ENCODE results near the gene LRRC1.

LRRC1 gene

DNA sequence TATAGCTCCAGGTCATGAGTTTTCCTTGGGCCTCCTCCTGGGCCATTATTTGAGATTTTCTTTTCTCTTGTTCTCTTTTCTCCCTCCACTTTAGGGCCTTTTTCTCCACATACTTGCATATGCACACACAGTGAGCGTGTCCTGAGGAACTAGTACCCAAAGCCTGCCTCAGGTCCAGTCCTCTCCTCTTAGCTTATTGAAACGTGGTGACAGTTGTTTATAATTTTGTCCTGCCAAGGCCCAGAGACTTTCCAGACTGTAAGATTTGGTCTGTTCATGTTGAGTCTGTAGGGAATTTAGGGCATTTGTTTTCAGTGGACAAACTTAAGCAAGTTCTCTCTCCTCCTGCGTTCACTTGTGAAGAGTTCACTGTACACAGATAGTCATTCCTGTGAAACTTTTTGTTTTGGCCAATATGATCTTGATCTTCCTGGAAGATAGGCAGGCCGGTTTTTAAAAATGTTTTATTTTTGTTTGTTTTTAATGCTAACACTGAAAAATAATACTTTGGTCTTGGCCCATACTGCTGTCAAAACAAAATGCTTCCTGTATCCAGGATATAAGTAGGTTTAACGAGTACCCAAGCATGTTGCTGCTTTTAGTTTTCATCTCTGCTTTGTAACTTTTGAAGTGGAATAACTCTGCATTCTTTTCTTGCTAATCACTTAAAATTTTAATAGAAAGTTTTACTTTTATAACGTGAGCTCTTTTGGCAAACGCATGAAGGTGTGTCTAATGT lies 20.7 kb downstream of the LRRC1 start:
- H3K27ac ChIP-seq, result peak overlapping the region; percentile 11; the same call in 1 of the 2 replicates
- TF ChIP-seq, protein P1, sequence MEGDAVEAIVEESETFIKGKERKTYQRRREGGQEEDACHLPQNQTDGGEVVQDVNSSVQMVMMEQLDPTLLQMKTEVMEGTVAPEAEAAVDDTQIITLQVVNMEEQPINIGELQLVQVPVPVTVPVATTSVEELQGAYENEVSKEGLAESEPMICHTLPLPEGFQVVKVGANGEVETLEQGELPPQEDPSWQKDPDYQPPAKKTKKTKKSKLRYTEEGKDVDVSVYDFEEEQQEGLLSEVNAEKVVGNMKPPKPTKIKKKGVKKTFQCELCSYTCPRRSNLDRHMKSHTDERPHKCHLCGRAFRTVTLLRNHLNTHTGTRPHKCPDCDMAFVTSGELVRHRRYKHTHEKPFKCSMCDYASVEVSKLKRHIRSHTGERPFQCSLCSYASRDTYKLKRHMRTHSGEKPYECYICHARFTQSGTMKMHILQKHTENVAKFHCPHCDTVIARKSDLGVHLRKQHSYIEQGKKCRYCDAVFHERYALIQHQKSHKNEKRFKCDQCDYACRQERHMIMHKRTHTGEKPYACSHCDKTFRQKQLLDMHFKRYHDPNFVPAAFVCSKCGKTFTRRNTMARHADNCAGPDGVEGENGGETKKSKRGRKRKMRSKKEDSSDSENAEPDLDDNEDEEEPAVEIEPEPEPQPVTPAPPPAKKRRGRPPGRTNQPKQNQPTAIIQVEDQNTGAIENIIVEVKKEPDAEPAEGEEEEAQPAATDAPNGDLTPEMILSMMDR (conservative IDR thresholded peaks at IDR 0.05), result no peak
- no peak for TF ChIP-seq ZFX (IDR thresholded peaks at IDR 0.05)

DNA sequence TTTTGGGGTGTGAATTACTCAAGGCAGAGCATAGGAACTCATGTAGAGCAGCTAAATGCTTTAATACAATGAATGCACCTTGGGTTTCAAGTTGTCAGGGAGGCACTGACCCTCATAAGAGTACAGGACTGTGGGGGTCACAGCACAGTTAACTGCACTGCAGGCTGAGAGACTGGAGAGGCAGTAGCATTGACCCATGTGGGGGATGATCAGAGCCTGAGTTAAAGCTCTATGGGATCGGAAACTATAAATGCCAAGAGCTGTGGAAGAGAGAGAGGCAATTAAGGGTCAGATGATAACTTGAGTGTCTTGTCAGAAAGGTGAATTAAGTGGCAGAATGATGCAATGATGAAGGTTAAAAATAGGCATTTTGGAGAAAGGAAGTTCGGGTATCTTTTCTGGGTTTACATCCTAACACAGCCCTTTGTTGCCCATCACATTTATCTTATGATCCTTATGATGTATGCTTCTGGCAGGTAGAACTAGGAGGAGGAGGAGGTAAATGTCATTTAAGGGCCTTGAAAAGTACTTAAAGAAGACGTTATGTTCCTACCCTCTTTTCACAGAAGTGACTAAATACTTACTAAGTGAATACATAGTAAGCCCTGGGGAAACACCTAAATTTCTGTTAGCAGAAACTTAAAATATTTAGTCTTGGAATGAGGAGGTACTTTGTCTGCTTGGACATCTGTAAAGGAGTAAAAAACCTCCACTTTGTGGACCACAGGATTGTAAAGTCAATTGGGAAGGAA lies 24.2 kb downstream of the LRRC1 start:
- no peak overlapping the region for H3K27ac ChIP-seq
- TF ChIP-seq, protein P1 (conservative IDR thresholded peaks at IDR 0.05), result no peak
- no peak for TF ChIP-seq ZFX (IDR thresholded peaks at IDR 0.05)

DNA sequence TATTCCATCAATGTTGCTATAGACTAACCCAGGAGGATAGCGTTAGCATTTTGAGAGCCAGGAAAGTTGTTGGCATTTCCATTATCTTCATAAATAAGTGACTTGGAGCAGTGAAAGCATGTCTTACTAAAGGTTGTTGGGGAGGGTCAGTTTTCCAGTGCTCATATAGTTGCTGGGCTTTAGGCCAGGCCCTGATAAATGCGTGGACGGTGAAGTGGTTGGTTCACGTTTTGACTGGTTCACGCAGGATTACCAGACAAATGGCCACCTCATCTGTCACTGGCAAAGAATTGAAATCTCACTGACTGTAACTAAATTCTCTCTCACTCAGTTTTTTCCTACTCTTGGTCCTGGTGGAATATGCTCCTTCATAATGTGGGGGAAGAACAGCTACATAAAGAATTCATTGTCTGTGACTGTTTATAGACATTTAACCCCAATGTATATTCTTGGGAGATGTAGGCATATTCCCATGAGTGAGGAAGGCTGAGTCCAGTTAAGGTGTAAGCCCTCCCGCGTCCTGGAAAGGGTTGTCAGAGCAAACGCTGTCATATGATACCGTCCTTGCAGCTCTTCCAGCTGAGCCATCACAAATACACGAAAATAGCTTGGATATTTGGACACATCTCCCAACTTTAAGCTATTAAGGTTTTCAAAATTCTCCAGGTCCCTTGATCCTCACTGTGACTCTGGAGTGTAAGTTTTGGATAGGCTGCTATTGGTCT lies 27.8 kb downstream of the LRRC1 start:
- TF ChIP-seq, protein P1 (conservative IDR thresholded peaks at IDR 0.05), result no peak
- no peak for TF ChIP-seq ZFX (IDR thresholded peaks at IDR 0.05)
- no peak overlapping the region for H3K27ac ChIP-seq

DNA sequence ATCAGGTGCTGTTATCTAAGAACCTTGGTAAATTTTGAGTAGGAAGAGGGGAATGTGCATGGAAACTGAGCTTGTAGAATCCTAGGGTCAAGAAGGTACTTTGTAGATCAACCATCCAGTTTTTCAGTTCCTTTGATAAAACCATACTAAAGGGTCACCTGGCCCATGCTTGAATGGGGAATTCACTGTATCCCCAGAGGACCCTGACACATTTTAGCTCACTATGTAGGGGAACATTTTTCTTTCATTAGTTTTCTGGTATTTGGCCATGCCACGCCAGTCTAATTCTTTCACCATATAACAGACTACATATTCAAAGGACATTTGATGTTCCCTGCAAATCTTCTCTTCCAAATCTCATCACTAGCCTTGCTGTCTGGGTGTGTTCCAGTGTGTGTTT lies 29.9 kb downstream of the LRRC1 start:
- TF ChIP-seq, protein P1 (conservative IDR thresholded peaks at IDR 0.05), result no peak
- no peak for TF ChIP-seq ZFX (IDR thresholded peaks at IDR 0.05)
- no peak overlapping the region for H3K27ac ChIP-seq

DNA sequence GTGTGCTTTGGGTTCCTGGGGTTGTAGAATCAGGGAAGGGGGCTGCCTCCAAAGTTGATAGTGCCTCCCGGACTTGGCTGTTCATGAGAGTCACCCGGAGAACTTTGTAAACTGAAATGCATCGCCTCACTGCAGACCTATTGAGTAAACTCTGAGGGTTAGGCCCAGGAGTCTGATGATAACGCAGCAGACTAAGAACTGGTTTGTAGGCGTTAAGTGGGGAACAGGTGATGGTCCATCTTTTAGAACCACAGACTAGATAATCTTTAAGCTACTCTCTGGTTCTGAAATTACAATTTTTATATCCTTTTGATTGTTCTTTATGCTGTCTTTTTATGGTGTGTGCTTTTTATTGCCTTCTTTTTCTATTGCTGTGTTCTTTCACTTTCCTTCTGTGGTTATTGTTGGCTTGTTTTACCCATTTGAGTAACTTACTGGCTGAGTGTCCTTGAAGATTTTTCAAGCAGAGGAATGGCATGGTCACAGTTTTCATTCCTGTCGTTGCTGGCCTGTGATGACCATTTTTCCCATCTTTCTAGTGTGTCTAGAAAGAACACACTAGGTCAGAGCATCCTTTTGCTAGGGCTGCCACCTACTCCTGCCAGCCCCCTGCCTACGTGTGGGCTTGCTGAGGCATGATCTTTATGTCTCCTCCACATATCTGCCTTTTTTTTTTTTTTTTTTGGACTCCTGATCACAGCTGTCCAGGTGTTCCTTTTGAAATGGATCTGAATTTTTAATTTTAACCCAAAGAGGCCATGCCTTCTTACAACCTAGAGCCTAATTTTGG lies 30.9 kb downstream of the LRRC1 start:
- no peak for TF ChIP-seq ZFX (IDR thresholded peaks at IDR 0.05)
- TF ChIP-seq, protein P1 (conservative IDR thresholded peaks at IDR 0.05), result no peak
- H3K27ac ChIP-seq, result no peak overlapping the region

DNA sequence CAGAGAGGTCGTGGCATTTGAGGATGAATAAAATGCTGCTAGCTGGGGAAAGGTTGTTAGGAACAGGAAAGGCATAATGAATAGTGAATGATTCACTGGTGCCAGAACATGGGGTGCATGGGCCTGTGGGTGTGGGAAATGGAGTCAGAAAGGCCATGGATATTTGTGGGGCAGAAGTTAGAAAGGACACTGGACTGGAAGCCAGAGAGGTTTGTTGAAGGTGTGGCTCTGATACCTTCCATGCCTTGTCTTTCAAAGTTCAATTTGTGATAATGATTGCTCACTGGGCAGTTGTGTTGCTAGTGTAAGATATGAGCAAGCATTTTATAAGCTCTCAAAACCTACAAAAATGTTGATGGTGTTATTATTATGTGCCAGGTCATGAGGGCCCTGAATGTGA lies 32.7 kb downstream of the LRRC1 start:
- TF ChIP-seq, protein P1 (conservative IDR thresholded peaks at IDR 0.05), result no peak
- TF ChIP-seq ZFX (IDR thresholded peaks at IDR 0.05), result no peak

More for the DNA sequence above, 32.7 kb downstream of the LRRC1 start:
- H3K27ac ChIP-seq, result no peak overlapping the region

All from C4-2B (cell line).